H1 (cell line): ENCODE results near the gene LARP6. TPM values are rescaled to one million over a fixed set of nuclear protein-coding genes. Genes with fewer than 3 reads are reported as not detected.

Experiments used
- CTCF ChIA-PET: fragments of 300-600 bp; sonication (Branson Sonifier 250); formaldehyde crosslinking; loops from one replicate; lab custom pipeline; 2021; ENCODE audit not compliant: partially characterized antibody; lab: Charles Lee
- POLR2A ChIA-PET: fragments of 300-600 bp; sonication (Branson Sonifier 250); formaldehyde crosslinking; loops from one replicate; lab custom pipeline; 2021; ENCODE audit warnings: inconsistent platforms; ENCODE audit not compliant: partially characterized antibody; lab: Charles Lee
- DNase-seq, 2 experiments: peaks; one replicate each; pipeline versions ENCODE4 v3.0.0 to v3.0.0-alpha.2; 2010 to 2022; ENCODE audit warnings: low spot score in 2 of 2, low read depth in 1 of 2, mixed read lengths in 1 of 2
- FAIRE-seq: peaks from 2 replicates; lab custom pipeline; 2011; peaks lifted over from hg19 to GRCh38; lab: Jason Lieb, UNC
- H2AFZ ChIP-seq: 2 replicates; pipeline ENCODE4 v1.8.1; 2012; ENCODE audit warnings: low read length, inconsistent platforms
- H2AK5ac ChIP-seq: 2 replicates; pipeline ENCODE4 v1.6.1; 2013; ENCODE audit warnings: low read depth, low read length
- H2BK120ac ChIP-seq: replicated peaks from 2 replicates; pipeline ENCODE3; 2013; ENCODE audit warnings: low read depth, low read length, inconsistent platforms
- H2BK12ac ChIP-seq: 2 replicates; pipeline ENCODE4 v1.6.1; 2013; ENCODE audit warnings: low read depth, low read length
- H2BK15ac ChIP-seq: 2 replicates; pipeline ENCODE4 v1.6.1; 2013; ENCODE audit warnings: low read length
- H2BK20ac ChIP-seq: 2 replicates; pipeline ENCODE4 v1.6.1; 2013; ENCODE audit warnings: low read length
- H2BK5ac ChIP-seq: 2 replicates; pipeline ENCODE4 v1.6.1; 2013; ENCODE audit warnings: low read depth, low read length
- H3K14ac ChIP-seq: 2 replicates; pipeline ENCODE4 v1.6.1; 2013; ENCODE audit warnings: inconsistent platforms; ENCODE audit not compliant: insufficient read length
- H3K18ac ChIP-seq: 2 replicates; pipeline ENCODE4 v1.6.1; 2013; ENCODE audit warnings: low read length; ENCODE audit errors: extremely low read depth
- H3K23ac ChIP-seq: 2 replicates; pipeline ENCODE4 v1.6.1; 2013; ENCODE audit warnings: inconsistent platforms; ENCODE audit not compliant: insufficient read length
- H3K23me2 ChIP-seq: 2 replicates; pipeline ENCODE4 v1.6.1; 2013; ENCODE audit warnings: low read depth, low read length
- H3K27ac ChIP-seq: 2 replicates; pipeline ENCODE4 v1.6.1; 2011; ENCODE audit warnings: low read depth, low read length, inconsistent platforms
- H3K27me3 ChIP-seq, 4 experiments: replicated peaks in 1 of 4; 1 replicate in 1 of 4; 2 replicates in 3 of 4; pipeline versions ENCODE4 v1.6.1 to v1.8.1; 2011 to 2013; ENCODE audit warnings: low read length in 3 of 4, mild to moderate bottlenecking in 3 of 4, inconsistent platforms in 2 of 4, mixed read lengths in 2 of 4, moderate library complexity in 1 of 4; ENCODE audit not compliant: control insufficient read depth in 3 of 4, insufficient read depth in 3 of 4; ENCODE audit errors: extremely low read depth in 1 of 4
- H3K36me3 ChIP-seq, 4 experiments: 2 replicates each; pipeline versions ENCODE4 v1.6.1 to v1.8.1; 2011 to 2013; ENCODE audit warnings: mild to moderate bottlenecking in 4 of 4, low read length in 3 of 4, moderate library complexity in 2 of 4, control low read depth in 1 of 4, inconsistent platforms in 1 of 4; ENCODE audit not compliant: insufficient read depth in 4 of 4, control insufficient read depth in 2 of 4
- H3K4ac ChIP-seq: replicated peaks from 2 replicates; pipeline ENCODE3; 2013; ENCODE audit warnings: low read length, low read depth, mixed read lengths, inconsistent platforms; ENCODE audit not compliant: insufficient read length
- H3K4me1 ChIP-seq, 4 experiments: replicated peaks in 1 of 4; 1 replicate in 1 of 4; 2 replicates in 3 of 4; pipeline versions ENCODE4 v1.6.1 to v1.8.1; 2011 to 2013; ENCODE audit warnings: low read length in 3 of 4, inconsistent platforms in 2 of 4, mixed read lengths in 1 of 4; ENCODE audit not compliant: insufficient read depth in 4 of 4, control insufficient read depth in 3 of 4
- H3K4me2 ChIP-seq, 2 experiments: 2 replicates each; pipeline versions ENCODE4 v1.6.1 to v1.8.1; 2011 to 2013; ENCODE audit warnings: low read depth in 2 of 2, low read length in 2 of 2, control low read depth in 1 of 2, inconsistent platforms in 1 of 2, mild to moderate bottlenecking in 1 of 2; ENCODE audit not compliant: insufficient read depth in 1 of 2
- H3K4me3 ChIP-seq, 4 experiments: fragments of 200-600, 300-600 bp in 1 of 4; sonication (generic), shearing (Covaris generic), sonication (Bioruptor Twin) in 1 of 4; 2 replicates each; pipeline versions ENCODE4 v1.5.1 to v1.8.1; 2011 to 2016; ENCODE audit warnings: low read length in 4 of 4, low read depth in 3 of 4, control low read depth in 2 of 4, inconsistent platforms in 2 of 4, mild to moderate bottlenecking in 2 of 4, mixed read lengths in 1 of 4, moderate library complexity in 1 of 4; ENCODE audit not compliant: insufficient read depth in 2 of 4; ENCODE audit errors: extremely low read depth in 1 of 4
- H3K56ac ChIP-seq: replicated peaks from 2 replicates; pipeline ENCODE3; 2013; ENCODE audit warnings: low read depth, mild to moderate bottlenecking, mixed read lengths, low read length, inconsistent platforms; ENCODE audit not compliant: insufficient read length
- H3K79me1 ChIP-seq: 2 replicates; pipeline ENCODE4 v1.6.1; 2013; ENCODE audit warnings: low read depth, low read length, control low read depth
- H3K79me2 ChIP-seq, 2 experiments: 2 replicates each; pipeline versions ENCODE4 v1.6.1 to v1.8.1; 2012 to 2013; ENCODE audit warnings: low read length in 2 of 2, mild to moderate bottlenecking in 2 of 2, inconsistent platforms in 1 of 2; ENCODE audit not compliant: insufficient read depth in 2 of 2, control insufficient read depth in 1 of 2
- H3K9ac ChIP-seq, 4 experiments: replicated peaks in 1 of 4; 1 replicate in 1 of 4; 2 replicates in 3 of 4; pipeline versions ENCODE4 v1.6.1 to v1.8.1; 2011 to 2013; ENCODE audit warnings: low read depth in 3 of 4, low read length in 3 of 4, control low read depth in 2 of 4, mild to moderate bottlenecking in 2 of 4, moderate library complexity in 2 of 4, inconsistent platforms in 1 of 4; ENCODE audit errors: extremely low read depth in 1 of 4
- H3K9me3 ChIP-seq, 2 experiments: 2 replicates each; pipeline versions ENCODE4 v1.6.1 to v1.8.1; 2012 to 2013; ENCODE audit warnings: mild to moderate bottlenecking in 2 of 2, moderate library complexity in 2 of 2, control low read depth in 1 of 2, inconsistent platforms in 1 of 2, low read depth in 1 of 2, low read length in 1 of 2, mixed read lengths in 1 of 2; ENCODE audit not compliant: insufficient read depth in 2 of 2
- H4K20me1 ChIP-seq, 2 experiments: replicated peaks in 1 of 2; 2 replicates each; pipeline versions ENCODE3 to v1.8.1; 2011 to 2013; ENCODE audit warnings: inconsistent platforms in 2 of 2, low read length in 2 of 2, mild to moderate bottlenecking in 1 of 2; ENCODE audit not compliant: insufficient read depth in 2 of 2, control insufficient read depth in 1 of 2
- H4K5ac ChIP-seq: 2 replicates; pipeline ENCODE4 v1.6.1; 2013; ENCODE audit warnings: low read length, low read depth, mixed read lengths, inconsistent platforms; ENCODE audit not compliant: insufficient read length
- H4K8ac ChIP-seq: 2 replicates; pipeline ENCODE4 v1.8.0; 2013; ENCODE audit warnings: mild to moderate bottlenecking, moderate library complexity, low read length, inconsistent platforms; ENCODE audit not compliant: insufficient read depth; ENCODE audit errors: extremely low read depth
- H4K91ac ChIP-seq: replicated peaks from 2 replicates; pipeline ENCODE3; 2013; ENCODE audit warnings: low read length, mixed read lengths, inconsistent platforms; ENCODE audit not compliant: insufficient read length
- ASH2L ChIP-seq: fragments of 200-600, 300-600 bp; sonication (generic); IDR thresholded peaks from one replicate; pipeline ENCODE4 v1.7.1; 2017; ENCODE audit warnings: low read length
- ATF2 ChIP-seq: IDR thresholded peaks from 2 replicates; pipeline ENCODE4 v1.6.1; 2012; ENCODE audit warnings: low read length, inconsistent platforms
- BACH1 ChIP-seq: IDR thresholded peaks from 2 replicates; pipeline ENCODE4 v1.6.1; 2012; ENCODE audit warnings: low read length, improper control_type of control experiment
- RAD21 ChIP-seq, 2 experiments: IDR thresholded peaks in 1 of 2; conservative IDR thresholded peaks in 1 of 2; 2 replicates each; pipeline ENCODE4 v1.6.1; 2011; ENCODE audit warnings: low read depth in 2 of 2, low read length in 2 of 2, improper control_type of control experiment in 1 of 2, inconsistent platforms in 1 of 2, mild to moderate bottlenecking in 1 of 2, moderate library complexity in 1 of 2
- SAP30 ChIP-seq: fragments of 300-600 bp; sonication (generic); IDR thresholded peaks from 2 replicates; pipeline ENCODE4 v1.7.1; 2012; ENCODE audit warnings: low read length, moderate library complexity, mild to moderate bottlenecking, inconsistent platforms; ENCODE audit not compliant: insufficient read depth, insufficient replicate concordance
- SUZ12 ChIP-seq: fragments of 200-600 bp; sonication (generic); IDR thresholded peaks from 2 replicates; pipeline ENCODE4 v1.6.1; 2012; ENCODE audit warnings: mild to moderate bottlenecking, inconsistent platforms, low read length, moderate library complexity, mixed read lengths
- TEAD4 ChIP-seq: IDR thresholded peaks from 2 replicates; pipeline ENCODE4 v1.6.1; 2012; ENCODE audit warnings: low read depth, low read length, inconsistent platforms, mixed read lengths
- WGBS, 2 experiments: shearing (Covaris generic) in 1 of 2; methylation state at CpG; one replicate each; pipeline versions ENCODE4 v1.1.6 to v1.1.7; 2013 to 2015; ENCODE audit warnings: low lambda C conversion rate in 2 of 2, mixed read lengths in 2 of 2, inconsistent platforms in 1 of 2, low coverage in 1 of 2, missing lambda C conversion rate in 1 of 2; ENCODE audit not compliant: insufficient replicate concordance in 2 of 2, insufficient coverage in 1 of 2, insufficient read length in 1 of 2; ENCODE audit errors: extremely low coverage in 1 of 2, missing lambda C conversion rate in 1 of 2; 5-methylcytosine and 5-hydroxymethylcytosine counted together
- polyA plus RNA-seq, 7 experiments: library from polyadenylated mRNA; depleted of rRNA in 3 of 7; stranded (reverse) in 5 of 7; unstranded in 2 of 7; fragments of >200 nt in 5 of 7; fragments of 200-250 nt in 2 of 7; gene quantifications; 1 replicate in 5 of 7; 2 replicates in 1 of 7; 4 replicates in 1 of 7; pipeline versions ENCODE4 v1.2.1 to v1.2.3, GENCODE V29; 2011 to 2013; ENCODE audit warnings: missing spikeins in 2 of 7, mixed read lengths in 2 of 7
- total RNA-seq: library from RNA; stranded (reverse); fragmentation: NEBNext Ultra II Directional; extraction: Animal tissue kit (Norgen Biotek cat#: 25700); gene quantifications from 2 replicates; pipeline ENCODE4 v1.2.1, GENCODE V29; 2021

The LARP6 gene
- total and polyA plus RNA-seq, 2 of the 8 experiments (the other 6 are each of a cell fraction or from before 2014, with no cell fraction given), result 21.0 to 24.7 TPM

DNA sequence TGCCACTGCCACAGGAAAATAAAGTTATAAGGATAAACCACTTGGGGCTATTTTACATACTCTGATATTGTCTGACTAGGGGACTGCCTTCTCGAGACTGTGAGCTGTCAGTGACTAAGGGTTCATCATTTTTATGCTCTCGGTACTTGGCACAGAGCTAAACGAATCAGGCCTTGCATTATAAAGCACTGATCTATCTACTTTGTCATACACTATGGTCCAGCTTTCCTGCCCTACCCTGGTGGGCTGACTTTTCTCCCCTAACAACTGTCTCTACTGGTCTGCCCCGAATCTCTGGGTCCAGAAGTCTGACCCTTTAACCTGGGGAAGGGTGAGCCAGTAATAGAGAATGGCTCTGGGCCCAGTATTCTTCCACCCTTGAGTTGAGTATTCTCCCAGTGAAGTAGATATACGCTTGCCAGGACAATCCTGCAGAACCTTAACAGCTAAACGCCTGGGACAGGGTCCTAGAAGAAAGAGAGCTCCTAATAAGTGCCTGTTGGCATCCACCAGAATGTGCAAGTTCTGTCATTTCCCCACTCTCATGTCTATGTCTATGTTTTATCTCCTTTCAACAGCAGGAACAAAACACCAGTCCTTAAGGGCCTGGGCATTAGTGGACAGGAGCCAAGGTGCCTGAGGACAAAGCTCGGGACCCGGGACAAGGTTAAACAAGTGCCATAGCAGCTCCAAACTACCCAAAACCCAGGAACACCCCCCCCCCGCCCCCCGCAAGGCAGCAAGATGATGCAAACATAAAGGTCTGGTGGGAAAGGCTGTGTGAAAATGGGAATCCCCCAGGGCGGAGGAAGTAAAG, 1.2 kb downstream of the LARP6 start:
- Histone ChIP-seq H4K91ac (no peak overlapping the region), H3K27ac (0 out of 2 replicates have a peak overlapping the region, but pooled peaks have one; percentile 19), H3K23ac (no peak overlapping the region), H3K18ac (peak overlapping the region; percentile 33; the same call in 1 of the 2 replicates), H2AK5ac (no peak overlapping the region), H2BK120ac (peak overlapping the region; percentile 71), H3K4ac (peak overlapping the region; percentile 16), H3K9me3 (no peaks in the 10 kb centered on the region), H3K36me3 (no peaks in the 10 kb centered on the region), H3K56ac (no peak overlapping the region), H3K27me3 (0 out of 7 replicates have a peak, but pooled peaks cover 0 to 3% (median 0%) of the 10 kb centered on the region in 4 experiments), H3K79me2 (peaks cover 0 to 9% of the 10 kb centered on the region in 2 experiments; a peak in 1 of 4 replicates), H3K4me3 (peak overlapping the region; percentile 70 to 80 (median 73)), H3K4me2 (peak overlapping the region; percentile 36 to 90), H3K4me1 (peaks cover 3 to 8% (median 5%) of the 10 kb centered on the region in 4 experiments; a peak in 4 of 7 replicates), H2BK5ac (no peak overlapping the region), H4K8ac (no peak overlapping the region), H4K5ac (no peak overlapping the region), H3K9ac (peak overlapping the region in 2 of 4 experiments; percentile 3 to 26; a peak in 1 of 7 replicates), H2BK15ac (no peak overlapping the region), H3K79me1 (no peaks in the 10 kb centered on the region), H2BK20ac (no peak overlapping the region), H3K14ac (no peak overlapping the region), H4K20me1 (no peaks in the 10 kb centered on the region), H2BK12ac (peak overlapping the region; percentile 19; the same call in 1 of the 2 replicates), H2AFZ (0 out of 2 replicates have a peak overlapping the region, but pooled peaks have one; percentile 79), H3K23me2 (peaks cover 10% of the 10 kb centered on the region; the same call in 1 of the 2 replicates)
- TF ChIP-seq SUZ12 (no peak), TEAD4 (no peak), ATF2 (no peak), BACH1 (no peak), RAD21 (IDR thresholded peaks at IDR 0.05 in 1 of 2, conservative IDR thresholded peaks at IDR 0.05 in 1 of 2; ENCODE audit: low read depth in 2 of 2, low read length in 2 of 2) (no peak), SAP30 (no peak), ASH2L (no peak)
- CTCF ChIA-PET, result interaction anchor here (0.6 to 2.7 kb wide), 6 partner anchors 14 to 27 kb away, joined by 3 to 13 read pairs (median 4); no protein-coding TSS in a partner anchor
- no peak for FAIRE-seq
- DNase-seq, result no peak
- 55% methylated on average over 11 of the region's 11 CpGs; no CpG with 5 or more reads in 1 of the 2 experiments for WGBS, 2 experiments
- POLR2A ChIA-PET, result interaction anchor here (0.8 to 2.4 kb wide), 6 partner anchors 9 to 353 kb away, joined by 3 to 10 read pairs (median 4); partner anchors contain the start of gene THAP10
